DND-41 (cell line): ENCODE measurements around the gene HBG2.

ENCODE experiments used
- ATAC-seq: fragments of 200-7000 bp; cut with Tn5 transposase; 3 replicates; pipeline ENCODE4 v1.9.1; 2021; ENCODE audit warnings: low read depth; ENCODE audit not compliant: insufficient read depth
- DNase-seq: peaks from one replicate; pipeline ENCODE4 v3.0.0-alpha.2; 2020
- H2AFZ ChIP-seq: 2 replicates; pipeline ENCODE4 v1.6.0; 2012; ENCODE audit warnings: low read depth, low read length
- H3K27ac ChIP-seq: 2 replicates; pipeline ENCODE4 v1.5.1; 2012; ENCODE audit warnings: low read length, inconsistent platforms
- H3K27me3 ChIP-seq: fragments of 200-600 bp; sonication (generic); 2 replicates; pipeline ENCODE4 v1.6.0; 2012; ENCODE audit warnings: low read length, mild to moderate bottlenecking, inconsistent platforms; ENCODE audit not compliant: insufficient read depth, poor library complexity
- H3K36me3 ChIP-seq: 2 replicates; pipeline ENCODE4 v1.5.1; 2012; ENCODE audit warnings: low read length, inconsistent platforms; ENCODE audit not compliant: insufficient read depth
- H3K4me1 ChIP-seq: 2 replicates; pipeline ENCODE4 v1.5.1; 2012; ENCODE audit warnings: mild to moderate bottlenecking, low read length; ENCODE audit not compliant: insufficient read depth
- H3K4me2 ChIP-seq: 2 replicates; pipeline ENCODE4 v1.6.0; 2012; ENCODE audit warnings: mild to moderate bottlenecking, moderate library complexity, low read length, inconsistent platforms; ENCODE audit not compliant: insufficient read depth
- H3K4me3 ChIP-seq, 2 experiments: fragments of 200-600 bp in 1 of 2; shearing (Covaris generic) in 1 of 2; 2 replicates each; pipeline ENCODE4 v1.5.1; 2012 to 2016; ENCODE audit warnings: inconsistent platforms in 2 of 2, low read length in 2 of 2, mild to moderate bottlenecking in 2 of 2, low read depth in 1 of 2, moderate library complexity in 1 of 2
- H3K79me2 ChIP-seq: 2 replicates; pipeline ENCODE4 v1.6.0; 2012; ENCODE audit warnings: low read length, inconsistent platforms; ENCODE audit not compliant: insufficient read depth
- H3K9ac ChIP-seq: 2 replicates; pipeline ENCODE4 v1.6.0; 2012; ENCODE audit warnings: low read depth, mild to moderate bottlenecking, inconsistent platforms, low read length, moderate library complexity
- H3K9me3 ChIP-seq: 2 replicates; pipeline ENCODE4 v1.5.1; 2012; ENCODE audit warnings: low read length, moderate library complexity, mild to moderate bottlenecking, inconsistent platforms; ENCODE audit not compliant: insufficient read depth, severe bottlenecking
- H4K20me1 ChIP-seq: 2 replicates; pipeline ENCODE4 v1.6.0; 2012; ENCODE audit warnings: low read length; ENCODE audit not compliant: insufficient read depth
- CTCF ChIP-seq: IDR thresholded peaks from 2 replicates; pipeline ENCODE4 v1.5.1; 2012; ENCODE audit warnings: borderline replicate concordance, low read length, moderate library complexity, mild to moderate bottlenecking; ENCODE audit not compliant: poor library complexity, severe bottlenecking; ENCODE audit errors: extremely low read depth
- EZH2 ChIP-seq: IDR thresholded peaks from 3 replicates; pipeline ENCODE4 v1.6.1; 2012; ENCODE audit warnings: borderline replicate concordance, low read depth, mild to moderate bottlenecking, moderate library complexity, low read length, inconsistent platforms; ENCODE audit not compliant: severe bottlenecking

The HBG2 gene

GRCh38 chr11:5293028-5293427, 38.4 kb upstream of the HBG2 start:
- H3K79me2 ChIP-seq: no peaks in the 10 kb centered on the region
- TF ChIP-seq EZH2: no peak
- TF ChIP-seq CTCF: no peak
- H3K4me2 ChIP-seq: no peak overlapping the region
- H3K27ac ChIP-seq: no peak overlapping the region
- H3K36me3 ChIP-seq: no peaks in the 10 kb centered on the region
- no peaks in the 10 kb centered on the region for H3K4me1 ChIP-seq
- no peak overlapping the region for H2AFZ ChIP-seq
- no peak for DNase-seq
- ATAC-seq: no peak
- no peak overlapping the region for H3K9ac ChIP-seq
- H3K27me3 ChIP-seq: peaks cover 5% of the 10 kb centered on the region
- no peak overlapping the region for H3K4me3 ChIP-seq
- no peaks in the 10 kb centered on the region for H4K20me1 ChIP-seq
- no peaks in the 10 kb centered on the region for H3K9me3 ChIP-seq

GRCh38 chr11:5291207-5291838, 36.7 kb upstream of the HBG2 start:
- H4K20me1 ChIP-seq: no peaks in the 10 kb centered on the region
- H3K9ac ChIP-seq: no peak overlapping the region
- H3K36me3 ChIP-seq: no peaks in the 10 kb centered on the region
- no peaks in the 10 kb centered on the region for H3K4me1 ChIP-seq
- no peak for ATAC-seq
- H3K79me2 ChIP-seq: no peaks in the 10 kb centered on the region
- no peak for DNase-seq
- TF ChIP-seq EZH2 (no peak), CTCF (peak; percentile 45)
- no peak overlapping the region for H3K4me2 ChIP-seq
- H3K4me3 ChIP-seq: no peak overlapping the region
- H2AFZ ChIP-seq: no peak overlapping the region
- H3K9me3 ChIP-seq: no peaks in the 10 kb centered on the region
- H3K27ac ChIP-seq: no peak overlapping the region
- H3K27me3 ChIP-seq: no peaks in the 10 kb centered on the region

- H2AFZ ChIP-seq: no peak overlapping the region
- H3K79me2 ChIP-seq: no peaks in the 10 kb centered on the region
- no peaks in the 10 kb centered on the region for H3K4me1 ChIP-seq
- no peak overlapping the region for H3K4me3 ChIP-seq
- no peaks in the 10 kb centered on the region for H3K9me3 ChIP-seq
- H4K20me1 ChIP-seq: no peaks in the 10 kb centered on the region
- no peaks in the 10 kb centered on the region for H3K27me3 ChIP-seq
- DNase-seq (no peak), ATAC-seq (no peak)
- no peaks in the 10 kb centered on the region for H3K36me3 ChIP-seq
- no peak overlapping the region for H3K4me2 ChIP-seq
- H3K27ac ChIP-seq: no peak overlapping the region
- H3K9ac ChIP-seq: no peak overlapping the region
- TF ChIP-seq CTCF (no peak), EZH2 (no peak)
These were observed 35.5 kb upstream of the HBG2 start for GRCh38 chr11:5290106-5290505.

GRCh38 chr11:5289696-5290095, 35.1 kb upstream of the HBG2 start:
- Histone ChIP-seq H4K20me1 (no peaks in the 10 kb centered on the region), H3K36me3 (no peaks in the 10 kb centered on the region), H3K9me3 (no peaks in the 10 kb centered on the region), H2AFZ (no peak overlapping the region), H3K27ac (no peak overlapping the region), H3K27me3 (no peaks in the 10 kb centered on the region), H3K4me3 (no peak overlapping the region), H3K79me2 (no peaks in the 10 kb centered on the region), H3K9ac (no peak overlapping the region), H3K4me2 (no peak overlapping the region), H3K4me1 (no peaks in the 10 kb centered on the region)
- no peak for ATAC-seq
- DNase-seq: no peak
- TF ChIP-seq CTCF (no peak), EZH2 (no peak)
